GM18519 (cell line): ENCODE results near the gene CCDC197.

ENCODE experiments used
- ATAC-seq: cut with Tn5 transposase; IDR thresholded peaks from one replicate; pipeline ENCODE4 v1.9.1; 2021; ENCODE audit warnings: mild to moderate bottlenecking, moderate library complexity; ENCODE audit not compliant: unreplicated experiment, low FRiP score

CCDC197 gene

DNA sequence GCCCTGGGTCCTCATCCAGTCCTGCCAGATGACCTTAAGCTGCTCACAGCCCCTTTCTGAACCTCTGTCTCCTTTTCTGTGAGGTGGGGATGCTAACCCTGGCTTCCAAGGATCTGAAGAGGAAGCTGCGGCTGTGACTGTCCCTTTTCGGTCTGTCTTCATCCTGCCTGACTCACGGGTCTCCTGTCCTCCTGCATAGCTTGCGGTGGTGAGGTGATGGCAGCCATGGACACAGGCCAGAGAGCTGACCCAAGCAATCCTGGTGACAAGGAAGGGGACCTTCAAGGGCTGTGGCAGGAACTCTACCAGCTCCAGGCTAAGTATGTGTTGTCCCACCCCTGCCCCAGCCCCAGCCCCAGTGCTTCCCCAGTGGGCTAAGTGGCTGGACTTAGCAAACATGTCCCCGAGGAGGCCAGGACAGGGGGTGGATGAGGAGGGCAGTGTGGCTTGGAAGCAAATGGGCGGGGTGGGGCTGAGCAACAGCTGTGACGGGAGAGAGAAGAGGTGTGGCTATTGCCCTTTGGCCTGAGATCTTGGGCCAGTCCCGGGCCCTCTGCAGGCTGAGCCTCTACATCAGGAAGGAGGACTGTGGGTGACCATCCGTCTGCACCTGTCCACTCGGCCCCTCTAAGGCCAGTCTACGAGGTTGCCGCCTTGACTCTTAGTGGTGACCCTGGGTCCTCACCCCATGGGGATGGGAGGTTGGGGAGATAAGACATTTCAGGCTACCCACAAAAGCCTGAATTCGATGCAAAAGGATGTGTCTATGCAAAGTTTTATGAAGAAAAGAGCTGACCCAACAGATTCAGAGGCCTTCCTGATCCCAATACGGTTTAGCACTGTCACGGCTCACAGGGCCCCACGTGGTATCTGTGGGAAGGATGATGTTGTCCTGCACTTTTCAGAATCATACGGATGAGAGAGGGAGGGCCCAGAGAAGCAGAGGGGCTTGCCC lies 1.1 kb downstream of the CCDC197 start:
- ATAC-seq: no peak

DNA sequence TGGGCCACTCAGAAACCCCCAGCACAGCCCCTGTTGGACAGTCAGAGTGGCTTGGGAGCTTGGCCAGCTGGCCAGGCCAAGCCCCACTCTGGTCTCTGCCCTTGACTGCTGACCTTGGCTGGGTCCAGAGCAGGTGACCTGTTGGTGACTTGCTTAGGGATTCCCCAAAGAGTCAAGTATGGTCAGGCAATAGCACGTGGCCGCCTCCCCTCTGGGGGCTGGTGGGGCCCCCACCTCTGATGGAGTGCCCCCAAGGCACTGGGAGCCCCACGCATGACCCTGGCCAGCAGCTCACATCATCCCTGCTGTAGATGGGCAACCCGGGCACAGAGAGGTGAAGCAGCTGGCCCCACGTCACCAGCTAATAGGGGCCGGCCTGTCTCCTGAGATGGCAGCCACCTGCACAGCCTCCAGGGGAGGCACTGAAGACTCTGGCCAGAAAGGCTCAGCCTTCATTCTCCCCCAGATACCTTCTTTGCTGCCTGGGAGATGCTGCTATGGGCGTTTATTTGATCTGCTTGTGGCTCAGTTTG lies 1.8 kb downstream of the CCDC197 start:
- no peak for ATAC-seq

DNA sequence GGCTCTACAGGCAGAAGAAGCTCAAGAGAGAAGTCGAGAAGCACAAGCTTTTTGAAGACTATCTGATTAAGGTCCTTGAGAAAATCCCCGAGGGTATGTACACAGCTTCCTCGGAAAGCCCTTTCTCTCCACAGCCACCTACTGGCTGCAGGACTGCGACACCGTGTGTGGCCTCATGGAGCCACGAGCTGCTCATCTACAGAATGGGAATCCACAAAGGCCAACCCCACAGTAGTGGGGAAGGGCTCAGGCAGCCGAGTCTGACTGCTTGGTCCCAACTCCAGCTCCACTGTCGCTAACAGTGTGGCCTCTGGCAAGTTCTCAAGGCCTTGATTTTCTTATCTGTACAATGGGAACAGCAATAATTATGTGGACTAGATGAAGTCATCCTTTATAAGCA lies 2.5 kb downstream of the CCDC197 start:
- no peak for ATAC-seq

DNA sequence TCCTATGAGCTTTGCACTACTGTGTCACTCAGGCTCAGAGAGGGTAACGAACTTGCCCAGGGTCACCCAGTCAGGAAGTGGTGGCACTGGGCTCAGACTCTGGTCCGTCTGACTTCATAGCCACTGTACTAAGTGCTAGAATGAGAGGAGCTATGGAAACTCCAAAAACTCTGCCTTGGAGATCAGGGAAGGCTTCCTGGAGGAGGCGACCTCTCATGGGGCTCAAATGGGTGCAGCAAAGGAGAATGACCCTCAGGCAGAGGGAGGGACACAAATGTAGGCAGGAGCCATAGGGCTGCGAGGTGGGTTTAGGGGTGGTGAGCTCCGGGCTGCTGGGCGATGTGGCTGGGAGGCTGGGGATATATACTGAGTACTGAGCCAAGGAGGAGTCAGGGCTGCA lies 3.2 kb downstream of the CCDC197 start:
- no peak for ATAC-seq

DNA sequence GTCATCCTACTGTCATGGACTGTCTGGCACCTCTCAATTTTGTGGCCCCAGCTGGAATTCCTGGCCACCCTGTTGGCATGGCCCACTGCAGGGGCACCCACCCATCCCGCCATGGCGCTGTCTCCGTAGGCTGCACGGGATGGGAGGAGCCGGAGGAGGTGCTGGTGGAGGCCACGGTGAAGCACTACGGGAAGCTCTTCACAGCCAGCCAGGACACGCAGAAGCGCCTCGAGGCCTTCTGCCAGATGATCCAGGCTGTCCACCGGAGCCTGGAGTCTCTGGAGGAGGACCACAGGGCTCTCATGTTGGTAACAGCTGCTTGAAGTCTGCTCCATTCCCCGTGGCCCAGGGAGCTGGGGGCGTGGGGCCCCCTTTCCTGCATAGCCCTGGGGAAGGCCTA lies 3.9 kb downstream of the CCDC197 start:
- no peak for ATAC-seq

DNA sequence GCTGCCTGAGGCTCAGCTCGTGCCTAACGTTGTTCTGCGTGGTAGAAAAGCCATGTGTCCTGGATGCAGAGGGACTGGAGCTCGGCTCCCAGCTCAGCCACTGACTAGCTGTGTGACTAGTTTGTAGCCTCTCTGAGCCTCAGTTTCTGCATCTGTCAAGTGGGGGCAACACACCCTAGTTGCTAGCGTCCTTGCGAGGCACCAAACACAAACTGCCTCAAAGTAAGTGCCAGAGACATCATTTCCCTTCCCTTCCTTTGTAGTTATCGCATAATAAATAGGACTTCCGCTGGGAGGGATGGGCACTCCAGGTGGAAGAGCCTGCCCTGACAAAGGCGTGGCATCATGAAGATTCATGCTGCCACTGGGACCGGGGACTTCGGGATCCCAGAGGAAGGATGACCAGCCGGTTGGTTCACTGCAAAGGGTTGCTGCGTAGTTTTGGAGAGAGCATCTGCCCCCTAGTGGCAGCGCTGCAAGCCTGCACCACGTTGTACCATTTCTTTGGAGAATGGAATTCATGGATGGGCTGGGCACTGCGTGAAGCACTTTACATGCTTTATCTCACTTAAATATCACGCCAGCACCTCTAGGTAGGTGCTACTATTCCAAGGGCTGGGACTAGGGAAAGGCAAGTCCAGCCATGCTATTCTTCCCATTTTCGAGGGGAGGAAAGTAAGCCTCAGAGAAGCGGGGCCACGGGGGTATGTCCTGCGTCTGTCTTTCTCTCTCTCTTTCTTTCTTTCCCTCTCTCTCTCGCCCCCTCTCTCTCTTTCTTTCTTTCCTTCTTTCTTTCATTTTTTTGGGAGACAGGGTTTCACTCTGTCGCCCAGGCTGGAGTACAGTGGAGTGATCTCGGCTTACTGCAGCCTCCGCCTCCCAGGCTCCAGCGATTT lies 4.6 kb downstream of the CCDC197 start:
- ATAC-seq: no peak

DNA sequence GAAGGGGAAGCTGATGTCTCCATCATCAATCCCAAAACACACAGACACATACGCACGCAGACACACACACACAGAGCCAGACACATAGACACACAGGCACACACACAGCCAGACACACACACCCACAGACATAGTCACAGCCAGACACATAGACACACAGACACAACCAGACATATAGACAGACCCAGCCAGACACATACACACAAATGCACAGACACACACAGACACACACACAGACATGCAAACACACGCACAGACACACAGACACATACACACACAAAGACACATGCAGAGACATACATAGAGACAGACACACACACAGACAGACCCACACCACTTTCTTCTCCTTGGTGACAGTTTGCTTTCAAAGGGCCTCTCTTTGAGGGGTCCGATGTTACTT lies 6.3 kb downstream of the CCDC197 start:
- ATAC-seq: no peak

DNA sequence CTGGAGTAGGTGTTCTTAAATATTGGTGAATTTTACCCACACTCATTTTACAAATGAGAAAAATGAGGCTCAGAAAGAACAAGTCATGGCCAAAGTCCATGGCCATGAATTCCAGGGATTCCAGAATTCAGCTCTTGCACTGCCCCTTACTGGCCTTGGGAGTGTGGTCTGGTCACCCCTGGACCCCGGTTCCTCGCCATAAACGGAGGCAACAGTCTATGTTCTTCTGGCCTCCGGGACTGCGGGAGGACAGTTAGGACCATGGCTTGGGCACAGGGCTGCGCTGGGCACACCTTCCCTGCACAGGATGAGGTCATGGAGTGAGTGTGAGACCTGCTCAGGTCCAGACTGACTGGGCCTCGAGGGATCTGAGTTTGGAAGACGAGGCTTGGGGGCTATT lies 6.9 kb downstream of the CCDC197 start:
- ATAC-seq: no peak

DNA sequence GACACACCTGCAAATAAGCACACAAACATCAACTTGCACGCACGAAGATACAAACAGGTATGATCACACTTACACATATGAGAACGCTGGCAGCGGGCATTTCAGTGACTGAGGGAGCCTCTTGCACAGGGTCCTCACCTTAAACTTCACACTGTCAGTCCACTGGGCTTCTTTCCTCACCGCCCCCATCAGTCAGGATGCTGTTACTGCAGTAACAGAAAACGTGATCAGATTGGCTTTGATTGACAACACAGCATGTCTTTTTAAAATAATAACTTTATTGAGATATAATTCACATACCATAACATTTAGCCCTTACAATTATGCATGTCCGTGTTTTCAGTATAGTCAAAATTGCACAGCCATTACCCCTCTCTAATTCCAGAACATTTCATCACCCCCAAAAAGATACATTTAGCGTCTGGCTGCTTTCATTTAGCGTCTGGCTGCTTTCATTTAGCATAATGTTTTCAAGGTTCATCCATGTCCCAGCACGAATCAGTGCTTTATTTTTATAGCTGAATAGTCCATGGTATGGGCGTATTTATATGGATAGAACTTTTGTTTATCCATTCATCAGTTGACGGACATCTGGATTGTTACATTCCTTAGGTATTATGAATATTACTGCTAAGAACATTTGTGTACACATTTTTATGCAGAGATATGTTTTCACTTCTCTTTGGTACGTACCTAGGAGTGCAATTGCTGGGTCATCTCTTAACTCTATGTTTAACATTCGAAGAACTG lies 8.4 kb downstream of the CCDC197 start:
- no peak for ATAC-seq

DNA sequence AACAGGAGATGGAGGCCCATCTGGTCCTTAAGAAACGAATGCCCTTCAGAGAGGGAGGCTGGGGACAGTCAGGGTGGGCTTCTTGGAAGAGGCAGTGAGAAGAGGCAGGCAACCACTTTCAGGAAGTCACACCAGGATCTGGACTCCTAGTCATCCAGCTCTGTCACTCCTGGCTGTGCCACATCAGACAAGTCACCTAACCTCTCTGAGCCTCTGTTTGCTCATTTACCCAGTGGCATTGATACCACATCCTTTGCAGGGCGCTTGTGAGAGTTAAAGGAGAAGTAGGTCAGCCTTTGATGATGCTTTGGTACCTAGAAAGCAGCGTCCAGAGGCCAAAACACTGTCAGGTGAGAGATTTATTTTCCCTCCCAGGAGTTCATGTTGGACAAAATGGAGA lies 11.1 kb downstream of the CCDC197 start:
- ATAC-seq: no peak

DNA sequence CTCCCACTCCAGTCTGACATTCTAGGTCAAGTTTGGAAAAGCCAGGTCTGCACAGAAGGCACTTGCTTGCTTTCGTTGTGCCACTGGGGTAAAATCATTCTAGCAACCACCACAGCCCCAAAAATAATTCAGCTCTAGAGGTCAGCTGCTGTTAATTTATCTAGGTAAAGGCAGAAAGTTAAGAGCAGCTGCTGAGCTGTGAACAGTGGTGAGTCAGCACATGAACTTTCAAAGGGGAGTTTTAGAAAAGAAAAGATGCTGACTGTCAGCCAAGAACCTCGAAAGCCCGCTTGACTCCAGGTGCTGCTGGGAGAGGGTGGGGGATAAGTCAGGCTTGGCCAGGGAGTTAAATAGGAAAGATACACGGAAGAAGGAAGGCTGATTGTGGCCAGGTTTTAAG lies 12.7 kb downstream of the CCDC197 start:
- no peak for ATAC-seq

DNA sequence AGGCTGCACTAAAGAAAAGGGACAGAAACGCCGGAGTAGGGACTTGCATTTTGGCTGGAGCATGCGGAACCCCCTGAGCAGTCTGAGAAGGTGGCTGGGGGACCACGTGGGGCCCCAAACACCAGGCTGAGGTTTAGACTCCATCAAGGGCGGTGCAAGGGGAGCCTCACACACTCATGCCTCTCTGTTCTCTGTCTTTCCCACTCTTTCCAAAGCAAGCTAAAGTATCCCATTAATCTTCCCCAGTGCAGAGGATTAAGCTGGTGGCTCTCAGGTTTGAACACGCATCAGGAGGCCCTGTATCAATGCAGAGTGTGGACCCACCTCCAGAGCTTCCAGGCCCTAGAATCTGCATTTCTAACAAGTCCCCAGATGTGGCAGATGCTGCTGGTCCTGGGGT lies 13.5 kb downstream of the CCDC197 start:
- ATAC-seq: no peak

DNA sequence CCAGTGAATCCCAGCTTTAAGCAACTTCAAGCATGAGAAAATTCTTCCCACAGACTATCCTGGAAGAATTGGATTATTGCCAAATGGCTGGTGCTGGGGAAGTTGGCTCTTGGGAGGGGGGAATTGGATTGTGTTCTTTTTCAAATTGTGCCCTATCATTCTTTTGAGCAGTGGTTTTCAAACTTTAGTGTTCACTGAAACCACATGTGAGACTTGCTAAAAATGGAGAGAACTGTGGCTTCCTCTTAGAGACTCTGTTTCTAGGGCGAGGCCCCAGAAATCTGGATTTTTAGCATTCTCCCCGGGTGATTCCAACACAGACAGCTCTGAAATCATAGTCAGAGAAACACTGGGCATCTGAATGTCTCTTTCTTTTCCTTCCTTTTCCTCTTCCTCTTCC lies 14.7 kb downstream of the CCDC197 start:
- ATAC-seq: no peak

DNA sequence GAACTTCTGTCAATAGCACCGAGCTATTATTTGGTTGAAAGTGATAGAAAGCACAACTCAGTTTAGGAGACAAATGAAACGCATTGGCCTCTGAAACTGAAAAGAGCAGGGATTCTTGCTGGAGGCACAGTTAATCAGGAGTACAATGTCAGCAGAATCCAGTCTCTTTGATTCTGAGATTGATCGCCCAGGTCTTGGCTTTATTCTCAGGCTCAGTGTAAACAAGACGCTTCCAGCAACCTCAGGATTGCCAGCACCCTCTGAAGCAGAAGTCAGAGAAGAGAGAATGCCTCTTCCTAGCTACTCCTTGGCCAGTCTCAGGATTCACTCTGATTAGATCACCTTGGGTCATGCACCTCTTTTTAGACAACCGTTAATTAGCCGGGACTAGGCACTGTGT lies 17.3 kb downstream of the CCDC197 start:
- no peak for ATAC-seq

DNA sequence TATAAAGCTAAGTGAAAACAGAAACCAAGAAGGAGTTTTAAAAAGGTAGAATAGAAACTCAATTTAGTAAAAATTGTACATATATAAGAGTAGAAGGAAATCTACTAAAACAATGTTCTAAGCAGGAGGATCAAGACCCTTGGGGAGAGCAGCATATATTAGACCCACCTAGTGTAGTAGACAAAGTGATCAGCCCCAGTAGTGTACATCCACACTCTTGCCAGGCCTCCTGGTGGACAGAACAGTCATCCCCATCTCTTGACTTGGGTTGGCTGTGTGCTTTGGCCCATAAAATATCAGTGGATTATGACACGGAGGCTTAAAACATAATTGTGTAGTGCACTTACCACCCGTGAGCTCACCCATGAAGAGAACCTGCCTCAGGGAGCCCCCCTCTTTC lies 18.1 kb downstream of the CCDC197 start:
- ATAC-seq: no peak

DNA sequence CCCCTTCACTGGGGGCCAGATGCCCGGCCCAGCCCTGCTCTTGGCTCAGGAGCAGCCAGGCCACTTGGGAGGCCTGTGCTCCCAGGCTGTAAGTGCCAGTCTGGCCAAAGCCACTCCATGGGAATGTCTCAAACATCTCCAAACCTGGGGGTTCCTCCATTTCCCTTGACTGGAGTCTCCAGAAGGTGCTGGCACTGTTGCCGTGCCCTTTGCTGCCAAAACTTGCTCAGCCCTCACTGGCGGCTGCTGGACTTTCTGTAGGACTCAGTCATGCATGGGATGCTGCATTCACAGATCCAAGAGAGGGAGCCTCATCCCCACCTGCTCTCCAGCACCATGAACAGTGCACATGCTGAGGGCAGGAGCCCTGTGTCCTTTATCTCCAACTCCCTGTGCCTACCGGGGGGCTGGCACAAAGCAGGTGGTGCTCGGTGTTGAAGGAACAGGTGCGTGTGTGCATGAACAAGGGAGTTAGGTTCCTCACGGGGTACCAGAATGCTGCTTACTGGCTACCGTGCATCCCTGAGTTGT lies 19.4 kb downstream of the CCDC197 start:
- ATAC-seq: no peak

DNA sequence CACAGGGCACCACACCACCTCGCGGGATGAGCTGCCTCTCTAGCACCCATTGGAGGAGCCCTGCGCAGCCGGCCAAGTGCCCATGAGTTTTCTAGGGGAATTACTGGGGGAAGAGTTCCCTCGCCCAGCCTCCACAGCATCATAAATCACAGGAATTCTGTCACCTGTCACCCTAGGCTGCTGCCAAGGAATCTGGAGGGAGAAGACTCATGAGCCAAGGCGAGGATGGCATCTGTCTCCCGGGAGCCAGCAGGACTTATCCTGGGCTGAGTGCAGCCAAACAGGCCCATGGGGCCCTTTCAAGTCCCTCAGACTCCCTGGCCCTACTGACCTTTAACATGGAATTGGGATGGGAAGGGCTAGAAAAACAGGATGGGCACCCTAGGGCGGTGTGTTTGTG lies 21.2 kb downstream of the CCDC197 start:
- no peak for ATAC-seq

DNA sequence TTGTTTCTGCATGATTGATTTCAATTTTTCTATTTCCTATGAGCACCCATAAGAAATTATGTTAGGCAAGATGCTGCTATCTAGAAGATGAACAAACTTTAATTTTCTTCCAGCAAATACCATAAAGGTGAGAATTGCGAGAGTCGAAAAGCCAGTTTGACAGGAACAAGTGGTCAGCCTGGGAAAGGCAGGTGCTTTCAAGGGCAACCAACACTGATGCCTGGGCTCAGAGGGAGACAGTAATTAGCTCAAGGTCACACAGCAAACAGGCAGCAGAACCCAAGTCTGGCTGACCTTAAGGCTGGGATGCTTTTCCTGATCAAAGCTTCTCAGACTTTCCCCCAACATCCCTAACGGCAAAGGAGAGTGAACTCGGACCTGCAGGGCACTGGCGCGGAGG lies 22.2 kb downstream of the CCDC197 start:
- no peak for ATAC-seq

DNA sequence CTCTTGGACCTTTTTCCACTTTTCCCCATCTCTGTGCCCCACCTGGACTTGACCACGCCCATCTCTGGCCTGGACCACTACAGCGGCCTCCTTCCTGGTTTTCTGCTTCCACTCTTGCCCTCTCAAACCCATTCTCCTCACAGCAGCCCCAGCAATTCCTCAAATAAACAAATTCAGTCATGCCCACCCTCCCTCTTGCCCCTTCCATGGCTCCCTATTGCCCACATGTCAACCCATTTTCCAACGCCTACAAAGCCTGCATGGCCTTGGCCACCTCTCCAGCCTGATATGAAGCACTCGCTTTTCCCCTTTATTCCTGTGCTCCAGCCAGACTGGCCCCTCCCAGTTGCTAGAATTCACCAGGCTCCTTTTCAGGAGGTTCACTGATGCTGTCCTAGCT lies 23.2 kb downstream of the CCDC197 start:
- no peak for ATAC-seq

DNA sequence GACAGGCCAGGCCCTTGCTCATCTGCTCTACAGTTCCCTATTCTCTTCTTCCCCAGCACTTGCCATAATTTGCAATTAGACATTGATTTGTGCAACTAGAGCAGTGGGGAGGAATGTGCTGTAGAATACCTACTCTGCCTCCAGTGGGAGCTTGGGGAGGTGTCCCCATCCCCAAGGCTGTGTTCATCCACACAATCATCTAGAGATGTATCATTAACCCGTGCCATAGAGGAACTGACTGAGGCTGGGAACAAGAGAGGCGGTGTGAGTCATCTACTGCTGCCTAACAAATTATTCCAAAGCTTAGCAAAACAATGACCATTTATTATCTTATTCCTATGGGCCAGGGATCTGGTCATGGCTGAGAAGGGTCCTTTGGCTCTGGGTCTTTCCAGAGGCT lies 23.9 kb downstream of the CCDC197 start:
- ATAC-seq: no peak
